Left ventricle myocardium superior (tissue), 1 donor: ENCODE data around the gene CD163L1. TPM values are rescaled to one million over a fixed set of nuclear protein-coding genes. Genes with fewer than 3 reads are reported as not detected.
"Not testable (repeated sequence)": the region's sequence is repeated elsewhere in the genome, so short reads cannot be mapped to it uniquely, and the experiment has no call there.

ENCODE experiments used
- ATAC-seq: fragments of 200-7000 bp; cut with Tn5 transposase; one replicate; pipeline ENCODE4 v1.9.1; 2020; ENCODE audit warnings: mild to moderate bottlenecking, moderate library complexity
- DNase-seq: peaks from one replicate; pipeline ENCODE4 v3.0.0-alpha.2; 2020
- intact Hi-C: fragments of 100-400 bp; cut with micrococcal nuclease; formaldehyde crosslinking; loops from one replicate; pipeline ENCODE4 v1.11.0; 2022
- total RNA-seq: library from RNA; stranded (reverse); fragmentation: NEBNext Ultra II Directional; extraction: Animal tissue kit (Norgen Biotek cat#: 25700); gene quantifications from one replicate; pipeline ENCODE4 v1.2.1, GENCODE V29; 2021
- donor health status: DM: no; HTN: yes; CAD: no; lungs with severe emphysema.

CD163L1 gene
- total RNA-seq, 1 donor from 2014 or later: 1.6 TPM

DNA sequence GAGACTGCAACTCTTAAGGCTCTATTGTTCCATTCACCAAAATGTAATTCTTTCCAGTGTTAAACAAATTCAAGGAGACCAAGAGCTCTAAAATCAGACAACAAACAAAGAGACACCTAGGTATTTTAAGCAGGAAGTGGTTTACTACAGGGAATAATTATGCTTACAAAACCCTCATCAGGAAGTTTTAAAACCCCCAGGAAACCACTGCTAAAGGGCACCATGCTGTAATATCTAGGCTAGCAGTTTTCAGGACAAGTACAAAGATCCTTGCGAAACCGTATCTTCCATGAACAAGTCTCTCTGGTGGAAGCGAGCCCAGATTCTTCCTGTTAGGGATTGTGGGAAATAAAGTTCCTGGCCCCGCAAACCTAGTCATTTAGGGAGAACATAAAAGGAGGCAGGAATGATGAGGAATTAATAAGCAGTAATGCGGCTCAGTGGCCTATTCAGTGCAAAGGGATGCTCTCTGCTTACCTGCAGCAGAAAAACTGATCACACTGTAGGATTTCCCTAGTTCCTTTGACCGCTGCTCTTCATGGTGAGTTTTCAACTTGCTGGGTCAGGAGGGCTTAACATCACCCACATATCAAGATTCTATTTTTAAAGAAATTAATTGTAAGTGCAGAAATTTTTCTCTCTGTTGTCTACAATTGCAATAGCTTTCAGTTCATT is 97.3 kb downstream of the CD163L1 start:
- intact Hi-C loops: no loop called here
- no peak for DNase-seq
- ATAC-seq: no peak

- DNase-seq (no peak), ATAC-seq (no peak)
- intact Hi-C loops: no loop called here
Observed at GRCh38 chr12:7344833-7345606, 98.9 kb downstream of the CD163L1 start.

GRCh38 chr12:7339675-7340074 is 104.3 kb downstream of the CD163L1 start:
- no peak for ATAC-seq
- no peak for DNase-seq
- intact Hi-C loops: no loop called here

DNA sequence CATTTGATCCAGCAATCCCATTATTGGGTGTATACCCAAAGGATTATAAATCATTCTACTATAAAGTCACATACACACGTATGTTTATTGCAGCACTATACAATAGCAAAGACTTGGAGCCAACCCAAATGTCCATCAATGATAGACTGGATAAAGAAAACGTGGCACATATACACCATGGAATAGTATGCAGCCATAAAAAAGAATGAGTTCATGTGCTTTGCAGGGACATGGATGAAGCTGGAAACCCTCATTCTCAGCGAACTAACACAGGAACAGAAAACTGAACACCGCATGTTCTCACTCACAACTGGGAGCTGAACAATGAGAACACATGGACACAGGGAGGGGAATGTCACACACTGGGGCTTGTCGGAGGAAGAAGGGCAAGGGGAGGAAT is 106.2 kb downstream of the CD163L1 start:
- DNase-seq, intact Hi-C loops, ATAC-seq: not testable (repeated sequence)

- DNase-seq (no peak), ATAC-seq (no peak)
- intact Hi-C loops: no loop called here
Observed at GRCh38 chr12:7327918-7328317, 116.0 kb downstream of the CD163L1 start.

- intact Hi-C loops: no loop called here
- DNase-seq (no peak), ATAC-seq (no peak)
Observed at GRCh38 chr12:7324176-7324575, 119.8 kb downstream of the CD163L1 start.

DNA sequence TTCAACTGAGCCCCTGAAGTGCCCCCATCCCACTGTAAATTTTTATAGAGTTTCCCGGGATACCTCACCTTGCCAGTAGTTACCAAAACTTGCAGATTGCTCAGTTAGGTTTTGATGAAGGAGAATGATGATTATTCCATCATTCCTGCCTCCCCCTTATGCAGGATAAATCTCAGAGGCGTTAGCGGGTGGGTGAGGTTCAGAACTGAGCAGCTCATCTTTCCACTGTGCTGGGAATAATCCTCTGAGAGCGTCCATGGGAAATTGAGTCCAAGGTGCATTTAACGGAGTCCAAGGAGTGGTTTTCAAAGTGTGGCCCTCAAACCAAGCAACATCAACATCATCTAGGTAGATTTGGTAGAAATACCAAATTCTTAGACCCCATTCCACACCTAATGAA is 121.4 kb downstream of the CD163L1 start:
- intact Hi-C loops: no loop called here
- DNase-seq (no peak), ATAC-seq (no peak)

DNA sequence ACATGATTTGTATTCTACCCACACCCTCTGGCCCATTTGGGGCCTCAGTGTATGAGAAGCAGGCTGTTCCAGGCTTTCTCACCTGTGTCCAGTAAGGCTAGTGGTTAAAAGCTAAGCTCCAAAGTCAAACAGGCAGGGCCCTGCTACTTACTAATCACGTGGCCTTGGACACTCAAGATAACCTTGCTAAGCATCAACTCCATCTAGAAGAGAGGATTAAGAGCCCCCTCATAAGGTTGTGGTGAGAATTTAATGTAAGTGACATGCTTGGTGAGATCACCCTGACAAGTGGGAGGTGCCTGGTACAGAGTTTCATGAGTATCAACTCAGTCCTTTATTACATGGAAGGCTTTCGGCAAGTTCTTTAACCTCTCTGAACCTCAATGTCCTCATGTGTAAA is 122.3 kb downstream of the CD163L1 start:
- intact Hi-C loops: no loop called here
- ATAC-seq: no peak
- DNase-seq: no peak

DNA sequence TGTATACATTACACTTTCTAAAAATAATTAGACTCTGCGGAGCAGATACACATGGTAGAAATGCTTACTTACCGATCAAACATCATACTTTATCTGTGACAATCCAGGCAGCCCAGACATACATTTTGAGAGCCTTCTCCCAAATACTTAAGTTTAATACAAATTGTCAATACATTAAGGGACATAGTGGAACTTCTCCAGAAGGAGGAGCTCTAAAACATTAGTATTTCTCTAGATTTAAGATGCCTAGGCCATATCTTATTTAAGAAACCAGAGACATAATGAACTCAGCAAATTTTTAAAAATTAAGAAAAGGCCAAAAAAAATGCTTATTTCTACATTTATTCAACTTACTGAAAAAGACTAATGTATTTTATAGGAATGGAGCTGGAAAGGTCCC is 124.0 kb downstream of the CD163L1 start:
- intact Hi-C loops: no loop called here
- DNase-seq: no peak
- ATAC-seq: no peak

DNA sequence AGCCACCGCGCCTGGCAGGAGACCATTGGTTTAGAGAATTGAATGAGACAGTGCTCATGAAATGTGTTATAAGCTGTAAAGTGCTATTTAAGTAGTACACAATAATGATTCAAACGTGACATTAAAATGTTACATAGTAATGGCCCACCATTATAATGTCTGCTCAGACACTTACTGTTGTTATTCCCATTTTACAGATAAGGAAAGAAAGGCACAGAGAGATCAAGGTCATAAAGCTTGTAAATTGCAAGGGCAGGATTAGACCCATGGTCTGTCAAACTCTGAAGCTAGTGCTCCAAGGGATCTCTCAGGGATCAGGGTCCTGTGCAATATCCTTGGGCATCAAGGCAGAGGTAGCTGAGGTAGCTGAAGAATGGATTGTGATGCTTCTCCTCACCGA is 133.9 kb downstream of the CD163L1 start:
- ATAC-seq (no peak), DNase-seq (no peak)
- intact Hi-C loops: no loop called here

Other genes starting within 250 kb of the CD163L1 start
- not detected for gene ACSM4, start 140.1 kb downstream of the CD163L1 start, total RNA-seq
- 64.5 TPM for gene CD163, start 59.6 kb upstream of the CD163L1 start, total RNA-seq
- gene APOBEC1, start 221.8 kb upstream of the CD163L1 start, total RNA-seq: not detected